Measurements from ENCODE around the gene KLHDC2. TPM values are rescaled to one million over a fixed set of nuclear protein-coding genes. Genes with fewer than 3 reads are reported as not detected.

The KLHDC2 gene
- total RNA-seq, 1 experiment from 2014 or later, result 26.4 TPM

DNA sequence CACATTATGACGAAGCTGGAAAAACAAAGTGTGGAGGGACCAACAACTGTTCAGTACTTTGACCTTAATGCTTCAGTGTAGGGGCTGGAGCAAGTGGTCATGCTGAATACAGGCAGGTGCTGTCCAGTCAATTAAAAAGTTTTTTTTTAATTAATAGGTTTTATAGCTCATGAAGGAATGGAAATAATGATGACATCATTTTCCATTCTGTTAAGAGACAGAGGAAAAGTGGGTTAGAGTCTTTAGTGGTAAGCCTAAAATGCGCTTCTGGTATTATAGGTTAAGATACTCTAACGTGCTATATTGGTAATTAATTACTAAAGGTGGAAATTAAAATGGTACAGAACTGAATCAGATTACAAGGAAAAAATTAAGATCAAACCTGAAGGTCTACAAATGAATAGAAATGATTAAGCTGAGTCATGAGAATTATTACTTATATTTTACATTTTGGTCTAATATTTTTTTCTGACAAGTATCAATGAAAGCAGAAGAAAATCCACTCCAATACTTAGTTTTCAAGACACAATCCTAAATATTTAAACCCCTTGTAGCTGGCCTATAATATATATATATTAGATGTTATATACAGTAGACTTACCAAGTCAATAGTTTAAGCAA lies 15.6 kb downstream of the KLHDC2 start:
- no peaks in the 10 kb centered on the region for H3K27me3 ChIP-seq (ENCODE audit: insufficient read depth, low read length)
- ATAC-seq (no peak), DNase-seq (ENCODE audit: low read depth, low spot score) (no peak)
- 0 out of 2 replicates have a peak, but pooled peaks cover 4% of the 10 kb centered on the region for H4K20me1 ChIP-seq (ENCODE audit: insufficient read depth)
- no peak overlapping the region for H3K4me2 ChIP-seq (ENCODE audit: low read length)
- H3K27ac ChIP-seq (ENCODE audit: low read depth, low read length), result no peak overlapping the region
- H2AFZ ChIP-seq (ENCODE audit: low read depth, low read length, poor library complexity, severe bottlenecking), result no peak overlapping the region
- no peak overlapping the region for H3K9ac ChIP-seq (ENCODE audit: low read length)
- no peak overlapping the region for H3K4me3 ChIP-seq (replicated peaks in 1 of 2; ENCODE audit: low read depth in 1 of 2, low read length in 2 of 2)
- peaks cover 59 to 80% of the 10 kb centered on the region in 2 experiments for H3K36me3 ChIP-seq (ENCODE audit: control insufficient read depth in 1 of 2, insufficient read depth in 2 of 2, low read length in 2 of 2)
- intact Hi-C loops (cut with micrococcal nuclease), result no loop called here
- no peaks in the 10 kb centered on the region for H3K9me3 ChIP-seq (ENCODE audit: control insufficient read depth in 1 of 2, insufficient read depth in 1 of 2, low read depth in 1 of 2, low read length in 2 of 2)
- RAD21 ChIA-PET (ENCODE audit: low non-redundant PET in 1 of 2, low total read pairs in 2 of 2, uncharacterized antibody in 2 of 2, unreplicated experiment in 2 of 2), result no interaction called here
- no TSS peak for BruUV-seq (replicated peaks)
- H3K79me2 ChIP-seq (ENCODE audit: insufficient read depth, low read length), result no peaks in the 10 kb centered on the region
- TF ChIP-seq CEBPB (IDR thresholded peaks at IDR 0.05; ENCODE audit: low read depth) (no peak), FOSL1 (IDR thresholded peaks at IDR 0.05; ENCODE audit: low read depth) (no peak), ZBTB33 (IDR thresholded peaks at IDR 0.05; ENCODE audit: extremely low read depth, insufficient replicate concordance, low read length) (no peak), TCF7L2 (IDR thresholded peaks at IDR 0.05; ENCODE audit: borderline replicate concordance, extremely low read depth, insufficient read depth, insufficient read length) (no peak), EZH2 (IDR thresholded peaks at IDR 0.05) (no peak), EGR1 (IDR thresholded peaks at IDR 0.05; ENCODE audit: low read depth) (no peak), CBX3 (IDR thresholded peaks at IDR 0.05; ENCODE audit: low read depth) (no peak)
- POLR2A ChIA-PET, result no interaction called here
- CTCF ChIA-PET, result no interaction called here
- no peaks in the 10 kb centered on the region for H3K9me2 ChIP-seq (ENCODE audit: insufficient read depth)
- H3K4me1 ChIP-seq (ENCODE audit: control insufficient read depth in 1 of 2, insufficient read depth in 2 of 2, low read length in 2 of 2), result no peaks in the 10 kb centered on the region

GRCh38 chr14:49786315-49786714 lies 18.4 kb downstream of the KLHDC2 start:
- CTCF ChIA-PET, result no interaction called here
- H2AFZ ChIP-seq (ENCODE audit: low read depth, low read length, poor library complexity, severe bottlenecking), result no peak overlapping the region
- peaks cover 58 to 71% of the 10 kb centered on the region in 2 experiments for H3K36me3 ChIP-seq (ENCODE audit: control insufficient read depth in 1 of 2, insufficient read depth in 2 of 2, low read length in 2 of 2)
- no peaks in the 10 kb centered on the region for H3K4me1 ChIP-seq (ENCODE audit: control insufficient read depth in 1 of 2, insufficient read depth in 2 of 2, low read length in 2 of 2)
- intact Hi-C loops (cut with micrococcal nuclease), result loop anchor here (5.0 kb wide), 1 partner anchor 154 kb away; no protein-coding TSS in a partner anchor
- H3K27me3 ChIP-seq (ENCODE audit: insufficient read depth, low read length), result no peaks in the 10 kb centered on the region
- no peaks in the 10 kb centered on the region for H3K9me3 ChIP-seq (ENCODE audit: control insufficient read depth in 1 of 2, insufficient read depth in 1 of 2, low read depth in 1 of 2, low read length in 2 of 2)
- no peak overlapping the region for H3K9ac ChIP-seq (ENCODE audit: low read length)
- BruUV-seq (replicated peaks), result no TSS peak
- H3K4me2 ChIP-seq (ENCODE audit: low read length), result no peak overlapping the region
- no peaks in the 10 kb centered on the region for H3K9me2 ChIP-seq (ENCODE audit: insufficient read depth)
- RAD21 ChIA-PET (ENCODE audit: low non-redundant PET in 1 of 2, low total read pairs in 2 of 2, uncharacterized antibody in 2 of 2, unreplicated experiment in 2 of 2), result no interaction called here
- POLR2A ChIA-PET, result no interaction called here
- 0 out of 2 replicates have a peak, but pooled peaks cover 4% of the 10 kb centered on the region for H4K20me1 ChIP-seq (ENCODE audit: insufficient read depth)
- no peak for ATAC-seq
- H3K27ac ChIP-seq (ENCODE audit: low read depth, low read length), result no peak overlapping the region
- H3K79me2 ChIP-seq (ENCODE audit: insufficient read depth, low read length), result no peaks in the 10 kb centered on the region
- no peak overlapping the region for H3K4me3 ChIP-seq (replicated peaks in 1 of 2; ENCODE audit: low read depth in 1 of 2, low read length in 2 of 2)
- no peak for DNase-seq (ENCODE audit: low read depth, low spot score)
- TF ChIP-seq EZH2phosphoT487 (IDR thresholded peaks at IDR 0.05; ENCODE audit: borderline replicate concordance) (no peak), ZNF274 (IDR thresholded peaks at IDR 0.05; ENCODE audit: low read depth, low read length) (no peak), ATF3 (IDR thresholded peaks at IDR 0.05) (no peak), POLR2AphosphoS5 (IDR thresholded peaks at IDR 0.05; ENCODE audit: low read depth, low read length) (no peak), ZFX (IDR thresholded peaks at IDR 0.05) (no peak), TCF7L2 (IDR thresholded peaks at IDR 0.05; ENCODE audit: borderline replicate concordance, extremely low read depth, insufficient read depth, insufficient read length) (no peak), MAX (IDR thresholded peaks at IDR 0.05) (no peak), SIN3A (IDR thresholded peaks at IDR 0.05; ENCODE audit: low read depth) (no peak), ZBTB33 (IDR thresholded peaks at IDR 0.05; ENCODE audit: extremely low read depth, insufficient replicate concordance, low read length) (no peak), FOSL1 (IDR thresholded peaks at IDR 0.05; ENCODE audit: low read depth) (no peak)

Data from HCT116 (cell line).